Stomach (tissue), 4 donors: Measurements from ENCODE around the gene IQCC.

Experiments
- CTCF ChIP-seq, 7 experiments: fragments of 450-650 bp in 4 of 7; fragments of 200-600 bp in 3 of 7; sonication (generic) in 3 of 7; IDR thresholded peaks; one replicate each; pipeline ENCODE4 v1.5.1; 2016 to 2019; ENCODE audit warnings: antibody characterized with exemption in 7 of 7, control low read depth in 2 of 7, mild to moderate bottlenecking in 1 of 7
- EP300 ChIP-seq: sonication (generic); formaldehyde crosslinking; IDR thresholded peaks from one replicate; pipeline ENCODE4 v1.6.1; 2017; ENCODE audit warnings: antibody characterized with exemption
- POLR2A ChIP-seq, 4 donors: fragments of 450-650 bp; IDR thresholded peaks; one replicate each; pipeline ENCODE4 v1.6.1; 2016; ENCODE audit warnings: antibody characterized with exemption in 4 of 4, control low read depth in 2 of 4, mild to moderate bottlenecking in 1 of 4, moderate library complexity in 1 of 4
- POLR2AphosphoS5 ChIP-seq, 3 donors: sonication (generic); formaldehyde crosslinking; IDR thresholded peaks; one replicate each; pipeline ENCODE4 v1.6.1; 2016; ENCODE audit warnings: antibody characterized with exemption in 3 of 3

DNA sequence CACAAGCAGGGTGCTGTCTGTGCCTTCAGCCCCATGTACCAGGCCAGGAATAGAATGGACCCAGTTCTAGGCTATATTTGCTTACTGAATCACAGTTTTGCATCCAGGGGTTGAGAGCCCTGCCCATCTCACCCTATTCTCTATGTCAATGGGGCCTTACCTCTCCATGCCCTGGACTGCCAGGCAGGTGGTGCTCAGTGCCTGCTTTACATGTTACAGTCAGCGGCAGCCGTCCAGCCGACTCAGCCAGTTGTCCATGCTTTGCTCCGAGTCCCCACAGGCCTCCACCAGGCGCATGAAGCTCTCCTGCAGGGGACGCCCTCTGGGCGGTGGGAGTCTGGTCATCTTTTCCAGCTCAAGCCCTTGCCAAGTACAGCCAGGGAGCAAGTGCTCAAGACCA lies 29.3 kb downstream of the IQCC start:
- TF ChIP-seq EP300 (no peak), CTCF (IDR thresholded peaks at IDR 0.05) (no peak), POLR2AphosphoS5 (IDR thresholded peaks at IDR 0.05) (no peak), POLR2A (IDR thresholded peaks at IDR 0.05) (no peak)
